SK-N-SH (cell line): ENCODE results near the gene RPL9.

ENCODE experiments used
- CTCF ChIP-seq: fragments of 200-600 bp; sonication (generic); IDR thresholded peaks from 2 replicates; pipeline ENCODE4 v1.6.1; 2017; ENCODE audit warnings: antibody characterized with exemption, mild to moderate bottlenecking, moderate library complexity
- FOXJ3 ChIP-seq: sonication (generic); formaldehyde crosslinking; IDR thresholded peaks from 2 replicates; pipeline ENCODE4 v1.5.1; 2020; ENCODE audit warnings: mild to moderate bottlenecking, missing genetic modification reagents
- IRF3 ChIP-seq: fragments of 150-350 bp; IDR thresholded peaks from 2 replicates; pipeline ENCODE4 v1.6.1; 2016; ENCODE audit warnings: mild to moderate bottlenecking, low read depth, low read length

- TF ChIP-seq IRF3 (no peak), FOXJ3 (CRISPR knock-in tag) (no peak), CTCF (no peak)
Measured at GRCh38 chr4:39476187-39476895, 17.6 kb upstream of the RPL9 start.
